Thoracic aorta (tissue), 2 donors: ENCODE data around the gene GTF3C5. TPM values are rescaled to one million over a fixed set of nuclear protein-coding genes. Genes with fewer than 3 reads are reported as not detected.

ENCODE experiments used
- ATAC-seq: fragments of 150-250 bp; one replicate; pipeline ENCODE4 v1.8.0; 2017; ENCODE audit warnings: low read depth; ENCODE audit not compliant: insufficient number of reproducible peaks, low FRiP score
- DNase-seq: peaks from one replicate; pipeline ENCODE4 v3.0.0-alpha.2; 2020; ENCODE audit warnings: low spot score
- H3K27ac ChIP-seq, 2 donors: fragments of 200-600 bp; sonication (generic); 1 replicate in 1 of 2; 2 replicates in 1 of 2; pipeline ENCODE4 v1.5.1; 2016; ENCODE audit warnings: mild to moderate bottlenecking in 2 of 2, moderate library complexity in 2 of 2
- H3K27me3 ChIP-seq: fragments of 200-600 bp; sonication (generic); replicated peaks from 2 replicates; pipeline ENCODE4 v1.6.0; 2016; ENCODE audit warnings: mild to moderate bottlenecking; ENCODE audit not compliant: insufficient read depth
- H3K36me3 ChIP-seq: fragments of 200-600 bp; sonication (generic); one replicate; pipeline ENCODE4 v1.5.1; 2016
- H3K4me1 ChIP-seq, 2 donors: fragments of 200-600 bp; sonication (generic); 1 replicate in 1 of 2; 2 replicates in 1 of 2; pipeline versions ENCODE4 v1.5.1 to v1.6.0; 2016; ENCODE audit warnings: low read depth in 2 of 2, mild to moderate bottlenecking in 1 of 2; ENCODE audit not compliant: control insufficient read depth in 1 of 2
- H3K4me3 ChIP-seq: fragments of 200-600 bp; sonication (generic); 2 replicates; pipeline ENCODE4 v1.5.1; 2016; ENCODE audit warnings: mild to moderate bottlenecking
- H3K9me3 ChIP-seq: fragments of 200-600 bp; sonication (generic); 2 replicates; pipeline ENCODE4 v1.5.1; 2016
- CTCF ChIP-seq: fragments of 200-600 bp; sonication (generic); IDR thresholded peaks from one replicate; pipeline ENCODE4 v1.5.1; 2019; ENCODE audit warnings: antibody characterized with exemption
- total RNA-seq, 2 donors: library from RNA; depleted of rRNA; stranded (reverse); fragments of >200 nt; gene quantifications; one replicate each; pipeline versions ENCODE4 v1.1.0 to v1.2.3, GENCODE V29; 2016

GTF3C5 gene
- total RNA-seq, 2 donors from 2014 or later = 40.6 to 54.3 TPM

DNA sequence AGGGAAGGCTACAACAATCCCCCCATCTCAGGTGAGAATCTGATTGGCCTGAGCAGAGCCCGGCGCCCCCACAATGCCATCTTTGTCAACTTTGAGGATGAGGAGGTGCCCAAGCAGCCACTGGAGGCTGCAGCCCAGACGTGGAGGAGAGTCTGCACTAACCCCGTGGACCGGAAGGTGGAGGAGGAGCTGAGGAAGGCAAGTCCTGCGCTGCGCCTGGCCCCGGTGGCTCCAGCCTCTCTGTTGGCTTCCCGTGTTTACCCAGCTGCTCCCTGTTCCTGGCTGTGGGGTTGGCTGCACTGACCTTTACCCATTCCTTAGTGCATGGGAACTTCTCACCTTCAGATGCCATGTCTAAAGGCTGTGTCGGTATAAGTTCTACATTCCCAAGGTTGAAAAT, 20.0 kb downstream of the GTF3C5 start:
- Histone ChIP-seq H3K4me1 (peaks cover 0 to 12% of the 10 kb centered on the region in 2 donors), H3K27me3 (no peaks in the 10 kb centered on the region), H3K27ac (no peak overlapping the region), H3K4me3 (no peak overlapping the region), H3K36me3 (peaks cover 49% of the 10 kb centered on the region), H3K9me3 (no peaks in the 10 kb centered on the region)
- DNase-seq = no peak
- no peak for ATAC-seq
- TF ChIP-seq CTCF = no peak

DNA sequence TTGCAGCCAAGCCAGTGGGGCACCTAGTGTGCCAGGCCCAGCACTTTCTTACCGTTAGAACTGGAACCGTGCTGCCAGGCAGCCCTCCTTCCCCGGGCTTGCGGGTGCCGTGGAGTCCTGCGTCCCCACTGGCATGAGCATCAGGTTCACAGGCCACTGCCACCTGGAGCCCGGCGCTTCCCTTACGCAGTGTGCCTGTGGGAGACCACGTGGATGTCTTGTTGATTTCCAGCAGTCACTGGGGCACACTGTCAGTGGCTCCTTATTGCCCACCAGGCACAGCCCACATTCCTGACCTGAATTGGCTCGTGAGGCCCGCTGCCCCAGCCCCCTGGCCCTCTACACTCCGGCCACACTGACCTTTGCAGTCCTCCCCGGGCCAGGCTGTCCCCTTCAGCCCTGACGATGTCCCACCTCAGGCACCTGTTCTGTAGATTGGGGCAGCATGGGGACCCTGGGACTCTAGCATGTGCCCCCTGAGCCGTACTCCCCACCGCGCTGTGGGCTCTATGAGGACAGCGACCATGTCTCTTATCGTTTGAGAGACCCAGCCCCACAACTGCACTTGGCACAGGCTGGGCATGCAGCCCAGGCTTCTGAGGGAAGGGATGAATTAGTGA, 20.6 kb downstream of the GTF3C5 start:
- DNase-seq (no peak), ATAC-seq (no peak)

GRCh38 chr9:133051966-133052539, 21.3 kb downstream of the GTF3C5 start:
- no peak for TF ChIP-seq CTCF
- ATAC-seq = no peak

More for the DNA sequence above, 20.6 kb downstream of the GTF3C5 start:
- Histone ChIP-seq H3K4me1 (peaks cover 0 to 12% of the 10 kb centered on the region in 2 donors), H3K27ac (no peak overlapping the region), H3K27me3 (no peaks in the 10 kb centered on the region), H3K9me3 (no peaks in the 10 kb centered on the region), H3K4me3 (no peak overlapping the region), H3K36me3 (peaks cover 49% of the 10 kb centered on the region)
- TF ChIP-seq CTCF = no peak

GRCh38 chr9:133054194-133054890, 23.5 kb downstream of the GTF3C5 start:
- peaks cover 0 to 12% of the 10 kb centered on the region in 2 donors for H3K4me1 ChIP-seq
- DNase-seq (no peak), ATAC-seq (no peak)
- no peak overlapping the region for H3K4me3 ChIP-seq
- no peak for TF ChIP-seq CTCF
- no peaks in the 10 kb centered on the region for H3K27me3 ChIP-seq
- no peaks in the 10 kb centered on the region for H3K9me3 ChIP-seq
- H3K36me3 ChIP-seq = peaks cover 52% of the 10 kb centered on the region
- no peak overlapping the region for H3K27ac ChIP-seq

More at GRCh38 chr9:133051966-133052539, 21.3 kb downstream of the GTF3C5 start:
- Histone ChIP-seq H3K27me3 (no peaks in the 10 kb centered on the region), H3K9me3 (no peaks in the 10 kb centered on the region), H3K4me3 (no peak overlapping the region), H3K36me3 (peaks cover 47% of the 10 kb centered on the region), H3K27ac (no peak overlapping the region), H3K4me1 (peaks cover 0 to 12% of the 10 kb centered on the region in 2 donors)
- no peak for DNase-seq

GRCh38 chr9:133054966-133055365, 24.2 kb downstream of the GTF3C5 start:
- no peak for TF ChIP-seq CTCF
- Histone ChIP-seq H3K36me3 (peaks cover 52% of the 10 kb centered on the region), H3K27ac (no peak overlapping the region), H3K27me3 (no peaks in the 10 kb centered on the region), H3K4me1 (peaks cover 0 to 12% of the 10 kb centered on the region in 2 donors), H3K4me3 (no peak overlapping the region), H3K9me3 (no peaks in the 10 kb centered on the region)
- no peak for DNase-seq
- no peak for ATAC-seq
